ENCODE results near the gene TH. TPM values are rescaled to one million over a fixed set of nuclear protein-coding genes. Genes with fewer than 3 reads are reported as not detected.

The TH gene
- total and polyA plus RNA-seq, 2 of the 8 experiments (the other 6 are each of a cell fraction or from before 2014, with no cell fraction given), result 0.09 TPM; not detected in 1

DNA sequence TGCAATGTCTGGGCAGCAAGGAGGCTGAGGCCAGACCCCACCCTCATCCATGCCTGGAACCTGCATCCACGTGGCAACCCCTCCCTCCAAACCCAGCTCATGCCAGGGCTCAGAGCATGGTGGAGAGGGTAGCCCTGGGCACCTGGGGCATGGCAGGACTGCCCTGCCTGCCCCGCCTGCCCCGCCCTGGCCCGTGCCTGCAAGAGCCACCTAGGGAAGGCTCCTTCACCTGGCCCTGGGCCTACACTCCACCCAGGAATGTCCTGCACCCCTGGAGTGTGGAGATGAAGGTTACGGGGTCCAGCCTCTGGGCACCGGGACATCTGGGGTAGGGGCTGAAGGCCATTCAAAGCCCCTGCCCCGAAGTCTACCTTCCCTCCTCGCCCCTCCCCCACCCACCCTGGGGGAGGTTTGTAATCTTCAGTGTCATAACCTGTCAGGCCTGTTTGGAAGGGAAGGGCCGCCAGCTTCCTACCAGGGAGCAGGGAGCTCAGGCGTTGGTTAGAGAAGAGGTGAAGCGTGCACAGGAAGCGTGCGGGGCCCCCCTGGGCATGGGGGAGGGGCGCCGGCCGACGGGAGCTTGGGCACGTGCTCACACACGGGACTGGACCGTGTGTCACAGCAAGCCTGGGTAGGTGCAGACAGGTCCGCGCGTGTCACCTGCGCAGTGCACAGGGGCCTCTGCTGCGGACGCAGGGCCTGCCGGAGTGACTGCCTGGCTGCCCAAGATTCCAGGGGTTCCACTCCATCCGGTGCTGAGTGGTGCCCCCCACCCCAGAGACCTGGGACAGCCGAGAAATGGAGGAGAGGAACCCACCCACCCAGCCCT, 30.7 kb upstream of the TH start (continued):
- TF ChIP-seq GABPA (IDR thresholded peaks at IDR 0.05; ENCODE audit: borderline replicate concordance, insufficient read depth, low read length) (no peak), NRF1 (IDR thresholded peaks at IDR 0.05; ENCODE audit: low read depth, low read length) (no peak), BCL11A (IDR thresholded peaks at IDR 0.05; ENCODE audit: low read depth in 2 of 2, low read length in 2 of 2) (no peak), POU5F1 (IDR thresholded peaks at IDR 0.05; ENCODE audit: low read depth, low read length) (no peak), JUN (IDR thresholded peaks at IDR 0.05; ENCODE audit: low read depth, low read length) (no peak), MAFK (IDR thresholded peaks at IDR 0.05; ENCODE audit: low read depth, low read length) (no peak), FOSL1 (IDR thresholded peaks at IDR 0.05; ENCODE audit: insufficient read depth, low read depth, low read length) (no peak)
